NCI-H146 treated with DMSO at 0.1 percent for 48 hours (cell line): ENCODE data around the gene KDM5A.
"Not testable (repeated sequence)": the region's sequence is repeated elsewhere in the genome, so short reads cannot be mapped to it uniquely, and the experiment has no call there.

Source experiments
- DNase-seq: peaks from one replicate; lab custom pipeline; 2025; ENCODE audit not compliant: unreplicated experiment; lab: John Stamatoyannopoulos, UW

The KDM5A gene

GRCh38 chr12:389142-390096 is at the start of gene KDM5A:
TSS of gene KDM5A (minus strand) at chr12:389320. CDS start at chr12:389091, 229 bp downstream.
- no peak for DNase-seq

GRCh38 chr12:435737-436136 is 46.6 kb upstream of the KDM5A start:
- not testable (repeated sequence) for DNase-seq

- DNase-seq, result no peak
Measured at GRCh38 chr12:422526-422925, 33.4 kb upstream of the KDM5A start.

- DNase-seq, result no peak
Measured at GRCh38 chr12:418432-418831, 29.3 kb upstream of the KDM5A start.

GRCh38 chr12:414859-415258 is 25.7 kb upstream of the KDM5A start:
- DNase-seq, result no peak

GRCh38 chr12:402029-402389 is 12.9 kb upstream of the KDM5A start:
- DNase-seq, result no peak

- DNase-seq, result no peak
Measured at GRCh38 chr12:401235-402028, 12.3 kb upstream of the KDM5A start, which contains the start of gene CCDC77. TSS of gene CCDC77 (plus strand) at chr12:401644. CDS start at chr12:409384, 7,740 bp downstream.

- no peak for DNase-seq
Measured at GRCh38 chr12:400828-401227, 11.7 kb upstream of the KDM5A start.

- no peak for DNase-seq
Measured at GRCh38 chr12:388541-389141, 479 bp downstream of the KDM5A start.

GRCh38 chr12:388012-388411 is 1.1 kb downstream of the KDM5A start:
- DNase-seq, result no peak

GRCh38 chr12:386651-387050 is 2.5 kb downstream of the KDM5A start:
- DNase-seq, result no peak

GRCh38 chr12:370739-371485 is 18.2 kb downstream of the KDM5A start:
- DNase-seq, result not testable (repeated sequence)

GRCh38 chr12:367972-368371 is 21.1 kb downstream of the KDM5A start:
- DNase-seq, result no peak

GRCh38 chr12:366820-367219 is 22.3 kb downstream of the KDM5A start:
- DNase-seq, result no peak

- no peak for DNase-seq
Measured at GRCh38 chr12:359091-359490, 30.0 kb downstream of the KDM5A start.

- no peak for DNase-seq
Measured at GRCh38 chr12:356276-356988, 32.7 kb downstream of the KDM5A start.

GRCh38 chr12:351197-351596 is 37.9 kb downstream of the KDM5A start:
- DNase-seq, result not testable (repeated sequence)

- DNase-seq, result not testable (repeated sequence)
Measured at GRCh38 chr12:349625-350024, 39.5 kb downstream of the KDM5A start.

- DNase-seq, result not testable (repeated sequence)
Measured at GRCh38 chr12:343036-343435, 46.1 kb downstream of the KDM5A start.

GRCh38 chr12:337039-337438 is 52.1 kb downstream of the KDM5A start:
- DNase-seq, result no peak
